H1 (cell line): ENCODE measurements around the gene PRDM15.

Experiments
- CBX8 ChIP-seq: fragments of 300-800, 300-1000 bp; sonication (generic); IDR thresholded peaks from 2 replicates; pipeline ENCODE4 v1.7.1; 2016; ENCODE audit warnings: low read depth, low read length, borderline replicate concordance
- CHD1 ChIP-seq: IDR thresholded peaks from 2 replicates; pipeline ENCODE4 v1.6.1; 2012; ENCODE audit warnings: low read depth, low read length, improper control_type of control experiment
- EP300 ChIP-seq, 2 experiments: IDR thresholded peaks; 1 replicate in 1 of 2; 2 replicates in 1 of 2; pipeline ENCODE4 v1.6.1; 2011 to 2012; ENCODE audit warnings: low read depth in 2 of 2, low read length in 2 of 2, mild to moderate bottlenecking in 2 of 2, borderline replicate concordance in 1 of 2, inconsistent platforms in 1 of 2, moderate library complexity in 1 of 2
- GABPA ChIP-seq: IDR thresholded peaks from 2 replicates; pipeline ENCODE4 v1.6.1; 2011; ENCODE audit warnings: mild to moderate bottlenecking, low read length, moderate library complexity, borderline replicate concordance; ENCODE audit not compliant: insufficient read depth
- JUN ChIP-seq: IDR thresholded peaks from 2 replicates; pipeline ENCODE4 v1.6.1; 2011; ENCODE audit warnings: low read depth, mild to moderate bottlenecking, improper control_type of control experiment, low read length
- POLR2A ChIP-seq, 2 experiments: IDR thresholded peaks; 1 replicate in 1 of 2; 2 replicates in 1 of 2; pipeline ENCODE4 v1.6.1; 2011; ENCODE audit warnings: low read depth in 2 of 2, low read length in 2 of 2, mild to moderate bottlenecking in 2 of 2; ENCODE audit errors: control extremely low read depth in 1 of 2
- POLR2AphosphoS5 ChIP-seq: IDR thresholded peaks from 2 replicates; pipeline ENCODE4 v1.6.1; 2011; ENCODE audit warnings: low read depth, low read length
- RAD21 ChIP-seq, 2 experiments: IDR thresholded peaks in 1 of 2; conservative IDR thresholded peaks in 1 of 2; 2 replicates each; pipeline ENCODE4 v1.6.1; 2011; ENCODE audit warnings: low read depth in 2 of 2, low read length in 2 of 2, improper control_type of control experiment in 1 of 2, inconsistent platforms in 1 of 2, mild to moderate bottlenecking in 1 of 2, moderate library complexity in 1 of 2
- SRF ChIP-seq: IDR thresholded peaks from 2 replicates; pipeline ENCODE4 v1.6.1; 2011; ENCODE audit warnings: mild to moderate bottlenecking, low read depth, low read length, moderate library complexity
- TEAD4 ChIP-seq: IDR thresholded peaks from 2 replicates; pipeline ENCODE4 v1.6.1; 2012; ENCODE audit warnings: low read depth, low read length, inconsistent platforms, mixed read lengths
- TF ChIP-seq, protein P1 (sequence below), 3 experiments: IDR thresholded peaks; 1 replicate in 2 of 3; 2 replicates in 1 of 3; pipeline versions ENCODE4 v1.5.1 to v1.6.1; 2011; ENCODE audit warnings: low read length in 3 of 3, mild to moderate bottlenecking in 3 of 3, inconsistent platforms in 2 of 3, low read depth in 1 of 3, moderate library complexity in 1 of 3; ENCODE audit not compliant: insufficient read depth in 1 of 3; ENCODE audit errors: control extremely low read depth in 1 of 3

DNA sequence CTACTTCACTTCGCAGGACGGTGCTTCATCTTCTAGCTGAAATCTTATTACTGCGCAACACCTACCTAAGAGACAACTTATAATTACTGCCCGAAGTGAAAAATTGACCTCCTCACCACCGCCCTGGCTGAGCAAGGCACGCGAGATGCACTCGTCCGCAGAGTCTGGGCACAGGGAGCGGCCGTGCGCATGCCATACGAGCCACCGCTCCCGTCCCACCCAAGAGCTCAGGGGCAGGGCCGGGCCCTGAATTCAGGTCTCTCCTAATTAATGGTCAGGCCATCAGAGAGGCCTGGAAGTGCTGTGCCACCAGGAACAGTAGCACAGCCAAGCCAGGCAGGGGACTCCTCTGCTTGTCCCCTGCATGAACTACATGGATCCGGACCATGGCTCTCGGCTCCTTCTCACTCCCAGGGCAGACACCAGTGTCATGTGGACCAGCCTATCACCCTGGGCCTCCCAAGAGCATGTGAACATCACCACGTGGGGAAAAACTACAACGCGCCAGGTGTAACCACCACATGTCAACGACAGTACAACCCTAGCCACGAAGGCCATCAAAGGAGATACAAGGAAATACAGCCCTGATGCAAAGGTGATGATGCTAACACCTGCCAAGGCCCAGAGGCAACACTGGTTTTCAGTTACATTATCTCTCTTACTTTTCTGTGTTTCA is 123.7 kb downstream of the PRDM15 start:
- TF ChIP-seq TEAD4 (no peak), POLR2AphosphoS5 (no peak), EP300 (IDR thresholded peaks at IDR 0.05; ENCODE audit: borderline replicate concordance in 1 of 2, low read depth in 2 of 2, low read length in 2 of 2) (no peak), GABPA (no peak), POLR2A (IDR thresholded peaks at IDR 0.05; ENCODE audit: control extremely low read depth in 1 of 2, low read depth in 2 of 2, low read length in 2 of 2) (no peak), CHD1 (no peak), SRF (no peak), JUN (no peak), RAD21 (IDR thresholded peaks at IDR 0.05 in 1 of 2, conservative IDR thresholded peaks at IDR 0.05 in 1 of 2; ENCODE audit: low read depth in 2 of 2, low read length in 2 of 2) (no peak), CBX8 (no peak)
- TF ChIP-seq, protein P1, sequence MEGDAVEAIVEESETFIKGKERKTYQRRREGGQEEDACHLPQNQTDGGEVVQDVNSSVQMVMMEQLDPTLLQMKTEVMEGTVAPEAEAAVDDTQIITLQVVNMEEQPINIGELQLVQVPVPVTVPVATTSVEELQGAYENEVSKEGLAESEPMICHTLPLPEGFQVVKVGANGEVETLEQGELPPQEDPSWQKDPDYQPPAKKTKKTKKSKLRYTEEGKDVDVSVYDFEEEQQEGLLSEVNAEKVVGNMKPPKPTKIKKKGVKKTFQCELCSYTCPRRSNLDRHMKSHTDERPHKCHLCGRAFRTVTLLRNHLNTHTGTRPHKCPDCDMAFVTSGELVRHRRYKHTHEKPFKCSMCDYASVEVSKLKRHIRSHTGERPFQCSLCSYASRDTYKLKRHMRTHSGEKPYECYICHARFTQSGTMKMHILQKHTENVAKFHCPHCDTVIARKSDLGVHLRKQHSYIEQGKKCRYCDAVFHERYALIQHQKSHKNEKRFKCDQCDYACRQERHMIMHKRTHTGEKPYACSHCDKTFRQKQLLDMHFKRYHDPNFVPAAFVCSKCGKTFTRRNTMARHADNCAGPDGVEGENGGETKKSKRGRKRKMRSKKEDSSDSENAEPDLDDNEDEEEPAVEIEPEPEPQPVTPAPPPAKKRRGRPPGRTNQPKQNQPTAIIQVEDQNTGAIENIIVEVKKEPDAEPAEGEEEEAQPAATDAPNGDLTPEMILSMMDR (IDR thresholded peaks at IDR 0.05; ENCODE audit: control extremely low read depth in 1 of 3, insufficient read depth in 1 of 3, low read depth in 1 of 3, low read length in 3 of 3): no peak
